ENCODE results near the gene LRP5.

- TF ChIP-seq CTCF (IDR thresholded peaks at IDR 0.05) (no peak), EP300 (IDR thresholded peaks at IDR 0.05) (no peak), POLR2A (IDR thresholded peaks at IDR 0.05) (no peak), POLR2AphosphoS5 (IDR thresholded peaks at IDR 0.05) (no peak)
Observed at GRCh38 chr11:68297494-68297811, 14.9 kb upstream of the LRP5 start.

Data from gastroesophageal sphincter (tissue), 3 donors.